HUES48 (cell line): ENCODE results near the gene PHLDB3.
A peak's percentile ranks its signal among the peaks of the same experiment; 100 is the strongest.

ENCODE experiments used
- H3K27ac ChIP-seq: one replicate; pipeline ENCODE4 v1.7.0; 2013; ENCODE audit warnings: low read depth, low read length, inconsistent platforms
- H3K27me3 ChIP-seq: 2 replicates; pipeline ENCODE4 v1.6.1; 2013; ENCODE audit warnings: mild to moderate bottlenecking, low read length; ENCODE audit not compliant: control insufficient read depth, insufficient read depth
- H3K36me3 ChIP-seq: 2 replicates; pipeline ENCODE4 v1.6.1; 2013; ENCODE audit warnings: low read length; ENCODE audit not compliant: control insufficient read depth, insufficient read depth
- H3K4me1 ChIP-seq: 2 replicates; pipeline ENCODE4 v1.6.1; 2013; ENCODE audit warnings: mild to moderate bottlenecking, low read length; ENCODE audit not compliant: control insufficient read depth, insufficient read depth
- H3K4me3 ChIP-seq: 2 replicates; pipeline ENCODE4 v1.5.1; 2013; ENCODE audit warnings: mild to moderate bottlenecking, low read depth, low read length
- H3K9ac ChIP-seq: 2 replicates; pipeline ENCODE4 v1.6.1; 2013; ENCODE audit warnings: mild to moderate bottlenecking, low read depth, low read length, moderate library complexity
- H3K9me3 ChIP-seq: 2 replicates; pipeline ENCODE4 v1.6.1; 2013; ENCODE audit warnings: low read length; ENCODE audit not compliant: control insufficient read depth, insufficient read depth

PHLDB3 gene

DNA sequence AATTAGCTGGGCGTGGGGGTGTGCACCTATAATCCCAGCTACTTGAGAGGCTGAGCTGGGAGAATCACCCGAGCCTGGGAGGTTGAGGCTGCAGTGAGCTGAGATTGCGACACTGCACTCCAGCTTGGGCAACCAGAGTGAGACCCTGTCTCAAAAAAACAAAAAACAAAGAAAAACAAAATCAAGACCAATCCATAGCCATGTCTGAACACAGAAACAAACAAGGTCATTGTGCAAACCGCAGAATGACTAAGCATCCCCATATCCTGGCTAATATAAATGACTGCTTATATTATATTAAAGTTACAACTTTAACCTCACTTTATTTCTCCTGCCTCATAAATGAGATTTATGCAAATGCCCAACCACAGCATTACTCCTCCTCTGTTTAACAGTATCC, 36.8 kb downstream of the PHLDB3 start:
- H3K4me1 ChIP-seq, result no peaks in the 10 kb centered on the region
- H3K27me3 ChIP-seq, result peaks cover 17% of the 10 kb centered on the region
- H3K9ac ChIP-seq, result no peak overlapping the region
- no peak overlapping the region for H3K4me3 ChIP-seq
- no peaks in the 10 kb centered on the region for H3K9me3 ChIP-seq
- H3K36me3 ChIP-seq, result no peaks in the 10 kb centered on the region
- H3K27ac ChIP-seq, result no peak overlapping the region

GRCh38 chr19:43467276-43467675, 37.3 kb downstream of the PHLDB3 start:
- Histone ChIP-seq H3K4me1 (no peaks in the 10 kb centered on the region), H3K27ac (no peak overlapping the region), H3K27me3 (peaks cover 18% of the 10 kb centered on the region), H3K4me3 (no peak overlapping the region), H3K36me3 (no peaks in the 10 kb centered on the region), H3K9ac (no peak overlapping the region), H3K9me3 (no peaks in the 10 kb centered on the region)

DNA sequence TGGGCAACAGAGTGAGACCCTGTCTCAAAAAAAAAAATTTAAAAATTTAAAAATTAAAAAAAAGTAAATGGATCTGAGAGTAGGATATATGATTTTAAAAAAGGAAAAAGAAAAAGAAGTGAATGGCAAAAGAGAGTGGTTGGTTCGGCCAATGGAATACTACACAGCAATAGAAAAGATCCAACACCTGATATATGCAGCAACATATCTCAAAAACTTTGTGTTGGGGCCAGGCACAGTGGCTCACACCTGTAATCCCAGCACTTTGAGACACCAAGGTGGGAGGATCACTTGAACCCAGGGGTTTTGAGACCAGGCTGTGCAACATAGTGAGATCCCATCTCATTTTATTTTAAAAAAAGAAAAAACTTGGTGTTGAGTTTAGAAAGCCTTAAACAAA, 37.8 kb downstream of the PHLDB3 start:
- H3K4me3 ChIP-seq, result no peak overlapping the region
- peaks cover 23% of the 10 kb centered on the region for H3K27me3 ChIP-seq
- 0 out of 2 replicates have a peak, but pooled peaks cover 3% of the 10 kb centered on the region for H3K4me1 ChIP-seq
- H3K27ac ChIP-seq, result no peak overlapping the region
- no peaks in the 10 kb centered on the region for H3K36me3 ChIP-seq
- no peak overlapping the region for H3K9ac ChIP-seq
- no peaks in the 10 kb centered on the region for H3K9me3 ChIP-seq

DNA sequence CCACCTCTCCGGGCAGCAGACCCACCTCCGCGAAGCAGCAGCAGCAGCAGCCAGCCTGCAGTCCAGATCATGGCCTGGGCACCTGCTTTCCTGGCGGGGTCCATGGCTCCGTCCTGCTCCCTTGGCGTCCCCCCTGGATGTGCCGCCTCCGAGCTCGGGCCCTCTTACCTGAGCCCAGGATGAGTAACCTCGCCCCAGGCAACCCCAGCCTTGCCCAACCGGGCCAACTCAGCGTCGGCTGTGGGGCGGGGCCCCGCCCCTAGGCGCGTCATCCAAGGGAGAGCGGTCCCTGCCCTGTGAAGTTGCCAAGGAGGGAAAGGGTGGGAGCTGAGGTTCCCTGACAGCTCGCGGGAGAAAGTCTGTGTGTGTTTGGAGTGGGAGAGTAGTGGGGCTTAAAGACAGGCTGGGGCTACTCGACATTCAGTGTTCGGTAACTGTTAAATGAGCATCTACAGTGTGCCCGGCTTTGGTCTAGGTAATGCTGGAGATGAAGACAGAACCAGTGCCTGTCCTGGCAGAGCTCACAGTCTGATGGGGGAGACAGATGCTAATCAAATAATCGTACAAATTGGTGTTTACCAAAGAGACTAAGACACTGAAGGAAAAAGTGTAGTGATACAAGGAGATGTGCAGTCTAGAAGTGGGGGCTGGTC, 39.0 kb downstream of the PHLDB3 start, which contains the start of gene LYPD3:
Gene LYPD3 (minus strand): TSS at position 141 of the 653 bp plus-strand sequence. CDS start 37 bp downstream, at position 104.
- peaks cover 23% of the 10 kb centered on the region for H3K27me3 ChIP-seq
- 0 out of 2 replicates have a peak, but pooled peaks cover 3% of the 10 kb centered on the region for H3K4me1 ChIP-seq
- no peak within 1 kb of the TSS for H3K27ac ChIP-seq
- H3K9ac ChIP-seq, result no peak within 1 kb of the TSS
- no peaks in the 10 kb centered on the region for H3K36me3 ChIP-seq
- no peaks in the 10 kb centered on the region for H3K9me3 ChIP-seq
- peak within 1 kb of the TSS; percentile 94 for H3K4me3 ChIP-seq

- Histone ChIP-seq H3K9ac (no peak overlapping the region), H3K9me3 (no peaks in the 10 kb centered on the region), H3K4me1 (0 out of 2 replicates have a peak, but pooled peaks cover 3% of the 10 kb centered on the region), H3K4me3 (peak overlapping the region; percentile 94), H3K27me3 (peaks cover 23% of the 10 kb centered on the region), H3K36me3 (no peaks in the 10 kb centered on the region), H3K27ac (peak overlapping the region; percentile 79)
Measured at GRCh38 chr19:43464134-43464775, 40.3 kb downstream of the PHLDB3 start.

GRCh38 chr19:43463381-43464133, 41.0 kb downstream of the PHLDB3 start:
- H3K4me1 ChIP-seq, result 0 out of 2 replicates have a peak, but pooled peaks cover 3% of the 10 kb centered on the region
- peak overlapping the region; percentile 94 for H3K4me3 ChIP-seq
- H3K27me3 ChIP-seq, result peaks cover 23% of the 10 kb centered on the region
- H3K36me3 ChIP-seq, result no peaks in the 10 kb centered on the region
- no peaks in the 10 kb centered on the region for H3K9me3 ChIP-seq
- peak overlapping the region; percentile 46; the same call in 1 of the 2 replicates for H3K9ac ChIP-seq
- H3K27ac ChIP-seq, result peak overlapping the region; percentile 79

DNA sequence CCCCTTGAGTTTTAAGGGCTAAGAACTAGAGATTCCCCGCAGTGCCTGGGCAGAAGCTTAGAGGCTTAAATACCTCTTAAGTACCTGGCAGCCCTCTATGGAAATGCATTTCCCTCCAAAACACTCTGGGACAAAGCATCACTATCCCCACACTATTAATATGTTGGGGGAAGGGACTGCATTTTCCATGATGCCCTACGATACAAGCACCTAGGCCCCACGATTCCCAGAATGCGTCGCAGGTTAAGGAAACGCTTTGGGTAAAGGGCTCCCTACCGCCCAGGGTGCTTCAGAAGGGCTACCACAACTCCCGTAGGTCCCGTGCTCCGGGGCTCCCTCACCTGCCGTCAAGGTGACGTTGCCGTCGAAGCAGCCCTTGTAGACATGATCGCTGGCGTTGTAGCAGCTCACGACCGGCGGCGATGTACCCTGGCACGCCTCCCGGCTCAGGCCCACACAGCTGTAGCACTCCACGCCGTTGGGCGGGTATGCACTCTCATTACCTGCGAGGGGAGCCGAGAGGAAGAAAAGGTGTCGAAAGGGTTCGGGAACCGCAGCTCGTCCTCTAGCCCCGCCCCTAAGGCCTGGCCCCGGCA, 41.7 kb downstream of the PHLDB3 start:
- peak overlapping the region; percentile 57 for H3K27ac ChIP-seq
- peak overlapping the region; percentile 79 for H3K9ac ChIP-seq
- H3K9me3 ChIP-seq, result no peaks in the 10 kb centered on the region
- H3K4me1 ChIP-seq, result 0 out of 2 replicates have a peak, but pooled peaks cover 3% of the 10 kb centered on the region
- no peaks in the 10 kb centered on the region for H3K36me3 ChIP-seq
- H3K4me3 ChIP-seq, result peak overlapping the region; percentile 94
- peaks cover 23% of the 10 kb centered on the region for H3K27me3 ChIP-seq

DNA sequence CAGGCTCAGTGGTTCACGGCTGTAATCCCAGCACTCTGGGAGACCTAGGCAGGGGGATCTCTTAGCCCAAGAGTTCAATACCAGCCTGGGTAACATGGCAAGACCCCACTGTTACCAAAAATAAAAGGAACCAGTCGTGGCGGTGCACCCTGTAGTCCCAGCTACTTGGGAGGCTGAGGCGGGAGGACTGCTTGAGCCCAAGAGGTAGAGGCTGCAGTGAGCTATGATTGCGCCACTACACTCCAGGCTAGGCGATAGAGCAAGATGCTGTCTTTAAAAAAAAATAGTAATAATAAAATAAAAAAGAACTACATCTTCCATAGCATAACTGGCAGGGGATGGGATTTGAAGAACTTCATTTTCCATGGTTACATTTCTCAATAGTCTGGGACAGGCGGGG, 42.2 kb downstream of the PHLDB3 start:
- Histone ChIP-seq H3K4me1 (0 out of 2 replicates have a peak, but pooled peaks cover 3% of the 10 kb centered on the region), H3K27me3 (peaks cover 23% of the 10 kb centered on the region), H3K9ac (no peak overlapping the region), H3K27ac (no peak overlapping the region), H3K4me3 (peak overlapping the region; percentile 94), H3K36me3 (no peaks in the 10 kb centered on the region), H3K9me3 (no peaks in the 10 kb centered on the region)

DNA sequence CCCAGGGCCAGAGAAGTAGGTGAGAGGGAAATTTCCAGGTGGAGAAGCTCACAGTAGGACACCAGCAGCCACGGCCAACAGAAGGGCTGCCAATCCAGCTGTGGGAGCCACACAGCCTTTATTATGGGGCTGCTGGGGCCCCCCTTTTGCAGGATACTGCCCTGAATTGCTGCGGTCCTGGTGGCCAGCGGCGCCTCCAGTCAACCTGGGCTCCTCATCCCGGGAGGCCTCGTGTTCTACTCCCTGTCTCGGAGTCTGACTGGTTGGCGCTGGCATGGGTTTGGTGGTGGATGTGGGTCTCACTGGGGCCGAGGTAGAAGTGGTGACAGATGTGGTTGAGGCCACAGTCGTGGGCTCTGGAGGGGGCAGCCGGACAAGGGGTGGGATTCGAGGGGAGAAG, 43.2 kb downstream of the PHLDB3 start:
- H3K27ac ChIP-seq, result no peak overlapping the region
- no peaks in the 10 kb centered on the region for H3K9me3 ChIP-seq
- no peaks in the 10 kb centered on the region for H3K36me3 ChIP-seq
- no peak overlapping the region for H3K4me3 ChIP-seq
- H3K27me3 ChIP-seq, result peaks cover 23% of the 10 kb centered on the region
- no peak overlapping the region for H3K9ac ChIP-seq
- H3K4me1 ChIP-seq, result 0 out of 2 replicates have a peak, but pooled peaks cover 3% of the 10 kb centered on the region

- Histone ChIP-seq H3K27me3 (peaks cover 14% of the 10 kb centered on the region), H3K4me3 (no peak overlapping the region), H3K4me1 (0 out of 2 replicates have a peak, but pooled peaks cover 3% of the 10 kb centered on the region), H3K27ac (no peak overlapping the region), H3K9me3 (no peaks in the 10 kb centered on the region), H3K9ac (no peak overlapping the region), H3K36me3 (no peaks in the 10 kb centered on the region)
Measured at GRCh38 chr19:43460362-43461016, 44.1 kb downstream of the PHLDB3 start.
